ENCODE data around the gene BBOX1.

- no peak for TF ChIP-seq CTCF (IDR thresholded peaks at IDR 0.05; ENCODE audit: low read depth, low read length, poor library complexity, severe bottlenecking)
- no peak for TF ChIP-seq EZH2phosphoT487 (IDR thresholded peaks at IDR 0.05; ENCODE audit: borderline replicate concordance, low read length)
Measured at GRCh38 chr11:26992031-26992541, 48.5 kb upstream of the BBOX1 start.
